ENCODE data around the gene STK32C. TPM values are rescaled to one million over a fixed set of nuclear protein-coding genes. Genes with fewer than 3 reads are reported as not detected.
A peak's percentile ranks its signal among the peaks of the same experiment; 100 is the strongest.
"Not testable (repeated sequence)": the region's sequence is repeated elsewhere in the genome, so short reads cannot be mapped to it uniquely, and the experiment has no call there.

The STK32C gene
- total RNA-seq, 4 donors from 2014 or later: 1.3 to 5.6 (median 4.7) TPM

DNA sequence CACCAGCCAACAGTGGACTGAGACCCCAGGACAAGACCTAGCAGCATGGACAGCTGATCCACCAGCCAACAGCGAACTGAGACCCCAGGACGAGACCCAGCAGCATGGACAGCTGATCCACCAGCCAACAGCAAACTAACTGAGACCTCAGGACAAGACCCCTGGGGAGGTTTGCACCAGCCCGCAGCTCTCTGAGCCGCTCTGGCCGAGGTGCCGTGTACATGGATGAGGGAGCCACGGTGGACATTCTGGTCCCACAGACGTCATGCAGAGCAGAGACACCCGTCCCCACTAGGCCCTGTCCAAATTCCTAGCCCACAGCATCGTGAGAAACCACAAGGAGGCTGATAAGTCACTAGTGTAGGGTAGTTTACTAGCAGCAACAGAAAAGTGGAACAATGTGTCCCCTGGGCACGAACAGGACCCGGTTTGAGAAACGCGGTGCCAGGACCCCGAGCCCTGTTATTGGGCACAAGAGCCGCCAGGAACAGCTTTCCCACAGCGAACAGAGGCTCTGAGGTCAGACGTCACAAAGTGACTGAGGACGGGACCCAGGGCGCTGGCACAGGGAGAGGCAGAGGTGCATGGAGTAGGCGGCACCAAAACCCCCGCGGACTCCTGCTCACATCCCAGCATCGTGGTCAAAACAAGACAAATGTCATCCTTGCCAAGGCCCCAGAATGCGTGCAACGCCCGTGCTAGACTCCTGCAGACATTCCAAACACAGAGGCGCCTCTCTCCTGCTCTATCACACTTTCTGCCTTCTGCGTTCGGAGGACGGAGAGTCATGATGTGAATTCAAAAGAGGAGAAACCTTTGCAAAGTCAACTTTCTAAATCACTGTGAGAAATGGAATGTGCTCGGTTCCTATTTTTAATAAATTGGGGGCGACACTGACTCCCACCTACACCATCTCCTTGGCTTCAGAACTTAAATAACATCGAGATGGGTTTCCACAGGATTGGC lies 8.1 kb downstream of the STK32C start:
- no peaks in the 10 kb centered on the region for H3K9me3 ChIP-seq
- no peaks in the 10 kb centered on the region for H3K36me3 ChIP-seq
- peak; percentile 42 to 78 for DNase-seq (ENCODE audit: low spot score in 2 of 2)
- H3K4me3 ChIP-seq: no peak overlapping the region
- H3K27me3 ChIP-seq: no peaks in the 10 kb centered on the region
- TF ChIP-seq CTCF (IDR thresholded peaks at IDR 0.05): no peak
- no peak for TF ChIP-seq POLR2A (IDR thresholded peaks at IDR 0.05)
- TF ChIP-seq EP300 (IDR thresholded peaks at IDR 0.05): no peak
- no peak for TF ChIP-seq POLR2AphosphoS5 (IDR thresholded peaks at IDR 0.05)
- 92% methylated on average over 33 of the region's 34 CpGs for WGBS
- no peaks in the 10 kb centered on the region for H3K4me1 ChIP-seq
- H3K27ac ChIP-seq: no peak overlapping the region

- no peak overlapping the region for H3K4me3 ChIP-seq
- TF ChIP-seq CTCF (IDR thresholded peaks at IDR 0.05): no peak
- TF ChIP-seq POLR2AphosphoS5 (IDR thresholded peaks at IDR 0.05): no peak
- TF ChIP-seq POLR2A (IDR thresholded peaks at IDR 0.05): no peak
- TF ChIP-seq EP300 (IDR thresholded peaks at IDR 0.05): no peak
- no peaks in the 10 kb centered on the region for H3K9me3 ChIP-seq
- H3K4me1 ChIP-seq: no peaks in the 10 kb centered on the region
- H3K27me3 ChIP-seq: no peaks in the 10 kb centered on the region
- 87% methylated on average over 14 of the region's 28 CpGs for WGBS
- no peak overlapping the region for H3K27ac ChIP-seq
- no peaks in the 10 kb centered on the region for H3K36me3 ChIP-seq
- DNase-seq (ENCODE audit: low spot score in 2 of 2): peak; percentile 57 to 79
Observed at GRCh38 chr10:132298038-132298881, 9.5 kb downstream of the STK32C start.

DNA sequence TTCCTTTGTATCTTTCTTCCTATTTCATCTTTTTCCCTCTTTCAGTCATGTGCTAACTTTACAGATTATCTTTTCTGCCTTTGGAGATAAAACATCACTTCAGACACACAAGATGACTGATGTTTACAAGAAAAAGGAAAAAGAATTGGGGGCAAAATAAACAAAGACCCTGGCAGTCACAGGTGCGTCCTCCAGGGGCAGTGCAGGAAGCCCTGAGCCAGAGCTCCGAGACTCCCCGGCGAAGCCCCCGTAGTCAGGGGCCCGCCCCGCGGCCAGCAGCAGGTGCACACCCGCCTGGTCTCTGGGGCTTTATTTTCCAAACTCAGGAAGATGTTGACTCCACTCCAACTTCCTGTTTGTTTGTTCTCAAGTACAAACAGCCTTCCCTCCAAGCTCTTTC lies 10.2 kb downstream of the STK32C start:
- Histone ChIP-seq H3K27ac (no peak overlapping the region), H3K4me3 (no peak overlapping the region), H3K4me1 (no peaks in the 10 kb centered on the region), H3K27me3 (no peaks in the 10 kb centered on the region), H3K36me3 (no peaks in the 10 kb centered on the region), H3K9me3 (no peaks in the 10 kb centered on the region)
- peak; percentile 20 to 38 for DNase-seq (ENCODE audit: low spot score in 2 of 2)
- WGBS: 60% methylated on average over 9 of the region's 9 CpGs
- TF ChIP-seq EP300 (IDR thresholded peaks at IDR 0.05): no peak
- TF ChIP-seq POLR2A (IDR thresholded peaks at IDR 0.05): no peak
- TF ChIP-seq POLR2AphosphoS5 (IDR thresholded peaks at IDR 0.05): no peak

DNA sequence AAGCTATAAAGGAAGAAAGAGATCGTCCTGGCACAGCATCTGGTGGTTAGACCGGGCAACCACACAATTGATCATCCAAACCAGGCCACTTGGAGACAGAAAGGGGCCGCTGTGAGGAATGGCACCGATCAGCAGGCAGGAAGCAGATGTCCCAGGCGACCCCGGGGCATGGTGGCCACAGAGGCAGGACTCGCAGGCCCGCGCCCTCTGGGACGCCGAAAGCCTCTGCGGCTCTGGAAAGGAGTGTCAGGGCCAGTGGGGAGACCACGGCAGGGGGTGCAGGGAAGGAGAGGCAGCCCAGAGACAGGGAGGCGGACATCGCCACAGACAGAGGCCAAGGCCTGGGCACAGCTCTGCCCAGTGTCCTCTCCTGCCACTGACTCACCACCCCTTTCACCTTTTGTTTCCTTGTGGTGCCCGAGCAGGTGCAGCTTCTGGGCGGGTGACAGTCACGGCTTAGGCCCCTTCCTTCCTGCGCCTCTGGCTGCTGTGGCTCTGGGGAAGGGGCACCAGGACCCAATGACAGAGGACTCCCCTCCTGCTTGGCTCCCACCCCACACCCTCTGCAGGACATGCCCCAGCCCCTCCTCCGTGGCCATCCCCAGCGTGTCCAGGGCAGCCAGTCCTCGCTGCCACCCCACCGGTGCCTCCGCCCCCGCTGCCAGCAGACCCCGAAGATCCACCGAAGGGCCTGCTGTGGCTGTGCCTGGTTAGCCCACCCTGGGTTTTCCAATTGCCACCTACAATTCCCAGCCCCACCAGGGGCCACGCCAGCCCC lies 10.9 kb downstream of the STK32C start:
- H3K36me3 ChIP-seq: no peaks in the 10 kb centered on the region

GRCh38 chr10:132295481-132295880 lies 12.3 kb downstream of the STK32C start:
- not testable (repeated sequence) for H3K27ac ChIP-seq, H3K9me3 ChIP-seq, H3K36me3 ChIP-seq, H3K4me3 ChIP-seq, H3K4me1 ChIP-seq, H3K27me3 ChIP-seq
- peak; percentile 28 to 62 for DNase-seq (ENCODE audit: low spot score in 2 of 2)
- whole genome bisulfite sequencing: 96% methylated on average over 23 of the region's 23 CpGs

More for the DNA sequence above, 10.9 kb downstream of the STK32C start:
- H3K27ac ChIP-seq: no peak overlapping the region
- no peaks in the 10 kb centered on the region for H3K9me3 ChIP-seq
- no peaks in the 10 kb centered on the region for H3K4me1 ChIP-seq
- H3K4me3 ChIP-seq: no peak overlapping the region
- 90% methylated on average over 25 of the region's 28 CpGs for WGBS
- DNase-seq (ENCODE audit: low spot score in 2 of 2): peak; percentile 58 to 71
- no peaks in the 10 kb centered on the region for H3K27me3 ChIP-seq
- no peak for TF ChIP-seq CTCF (IDR thresholded peaks at IDR 0.05)
- TF ChIP-seq POLR2A (IDR thresholded peaks at IDR 0.05): no peak
- no peak for TF ChIP-seq POLR2AphosphoS5 (IDR thresholded peaks at IDR 0.05)
- no peak for TF ChIP-seq EP300 (IDR thresholded peaks at IDR 0.05)

All from suprapubic skin (tissue), 4 donors.